ENCODE results near the gene CBX7. TPM values are rescaled to one million over a fixed set of nuclear protein-coding genes. Genes with fewer than 3 reads are reported as not detected.

The CBX7 gene
- total RNA-seq, 2 experiments from 2014 or later = 48.6 to 49.1 TPM

DNA sequence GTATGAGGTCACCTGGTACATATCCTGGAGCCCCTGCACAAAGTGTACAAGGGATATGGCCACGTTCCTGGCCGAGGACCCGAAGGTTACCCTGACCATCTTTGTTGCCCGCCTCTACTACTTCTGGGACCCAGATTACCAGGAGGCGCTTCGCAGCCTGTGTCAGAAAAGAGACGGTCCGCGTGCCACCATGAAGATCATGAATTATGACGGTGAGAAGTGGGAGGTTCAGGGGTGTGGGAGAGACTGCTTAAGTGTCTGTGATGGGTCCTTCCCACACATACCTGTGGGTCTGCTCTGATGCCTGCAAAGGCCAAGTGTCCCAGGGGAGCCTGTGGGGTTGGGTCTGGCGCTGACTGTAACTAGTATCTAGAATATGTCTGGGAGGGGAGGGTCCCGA lies 71.5 kb downstream of the CBX7 start:
- TF ChIP-seq, protein P1, sequence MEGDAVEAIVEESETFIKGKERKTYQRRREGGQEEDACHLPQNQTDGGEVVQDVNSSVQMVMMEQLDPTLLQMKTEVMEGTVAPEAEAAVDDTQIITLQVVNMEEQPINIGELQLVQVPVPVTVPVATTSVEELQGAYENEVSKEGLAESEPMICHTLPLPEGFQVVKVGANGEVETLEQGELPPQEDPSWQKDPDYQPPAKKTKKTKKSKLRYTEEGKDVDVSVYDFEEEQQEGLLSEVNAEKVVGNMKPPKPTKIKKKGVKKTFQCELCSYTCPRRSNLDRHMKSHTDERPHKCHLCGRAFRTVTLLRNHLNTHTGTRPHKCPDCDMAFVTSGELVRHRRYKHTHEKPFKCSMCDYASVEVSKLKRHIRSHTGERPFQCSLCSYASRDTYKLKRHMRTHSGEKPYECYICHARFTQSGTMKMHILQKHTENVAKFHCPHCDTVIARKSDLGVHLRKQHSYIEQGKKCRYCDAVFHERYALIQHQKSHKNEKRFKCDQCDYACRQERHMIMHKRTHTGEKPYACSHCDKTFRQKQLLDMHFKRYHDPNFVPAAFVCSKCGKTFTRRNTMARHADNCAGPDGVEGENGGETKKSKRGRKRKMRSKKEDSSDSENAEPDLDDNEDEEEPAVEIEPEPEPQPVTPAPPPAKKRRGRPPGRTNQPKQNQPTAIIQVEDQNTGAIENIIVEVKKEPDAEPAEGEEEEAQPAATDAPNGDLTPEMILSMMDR (IDR thresholded peaks at IDR 0.05) = no peak
- Histone ChIP-seq H3K4me3 (ENCODE audit: low read length) (no peak overlapping the region), H3K36me3 (ENCODE audit: insufficient read depth, low read length) (peaks cover 48% of the 10 kb centered on the region), H3K27ac (ENCODE audit: low read depth in 1 of 2, low read length in 2 of 2) (no peak overlapping the region), H3K4me1 (ENCODE audit: insufficient read depth, low read length) (peaks cover 89% of the 10 kb centered on the region), H3K27me3 (ENCODE audit: control insufficient read depth in 1 of 2, insufficient read depth in 2 of 2, low read length in 2 of 2) (no peaks in the 10 kb centered on the region), H3K9me3 (ENCODE audit: control insufficient read depth in 1 of 2, insufficient read depth in 1 of 2, low read length in 2 of 2) (no peaks in the 10 kb centered on the region)
- ChIA-PET POLR2A (interaction anchor here (0.8 to 1.1 kb wide), 3 partner anchors 11 to 239 kb away, joined by 3 to 5 read pairs (median 3); partner anchors contain the start of genes CBX7 and RPL3), CTCF (no interaction called here)
- H3K27ac Mint-ChIP-seq = peak overlapping the region; percentile 59
- intact Hi-C loops (cut with DNase I, micrococcal nuclease) = loop anchor here in 1 of 2 experiments (5.0 kb wide), 1 partner anchor 36 kb away; no protein-coding TSS in a partner anchor
- DNase-seq = no peak
- no peaks in the 10 kb centered on the region for H3K9me3 Mint-ChIP-seq
- peaks cover 54% of the 10 kb centered on the region for H3K36me3 Mint-ChIP-seq (ENCODE audit: low read depth)
- no peak overlapping the region for H3K4me3 Mint-ChIP-seq
- no peak for ATAC-seq (ENCODE audit: poor library complexity)
- peaks cover 30% of the 10 kb centered on the region for H3K4me1 Mint-ChIP-seq (ENCODE audit: low read depth)
- no peaks in the 10 kb centered on the region for H3K27me3 Mint-ChIP-seq

Other genes with a start within 250 kb of the CBX7 start
- gene APOBEC3A, start 195.1 kb downstream of the CBX7 start, total RNA-seq = 1 to 10 TPM in 1 of 2 experiments, under 1 TPM in 1; 0.74 to 1.6 TPM
- not detected for gene APOBEC3B, start 170.3 kb downstream of the CBX7 start, total RNA-seq
- gene APOBEC3C, start 138.4 kb downstream of the CBX7 start, total RNA-seq = 10 to 100 TPM; 13.9 to 14.8 TPM
- 1 to 10 TPM; 7.4 to 8.0 TPM for gene APOBEC3D, start 131.6 kb downstream of the CBX7 start, total RNA-seq
- gene APOBEC3F, start 111.8 kb downstream of the CBX7 start, total RNA-seq = 1 to 10 TPM; 4.3 to 6.5 TPM
- gene APOBEC3G, start 75.4 kb downstream of the CBX7 start, total RNA-seq = 10 to 100 TPM; 18.8 to 20.6 TPM
- gene APOBEC3H, start 55.4 kb downstream of the CBX7 start, total RNA-seq = under 1 TPM; 0.67 to 0.85 TPM
- under 1 TPM; 0.45 to 0.69 TPM for gene PDGFB, start 92.3 kb upstream of the CBX7 start, total RNA-seq
- gene RPL3, start 166.9 kb upstream of the CBX7 start, total RNA-seq = 1,000 to 10,000 TPM; 3,952 to 3,974 TPM
- under 1 TPM; 0.44 to 0.59 TPM for gene SYNGR1, start 197.3 kb upstream of the CBX7 start, total RNA-seq
- 10 to 100 TPM; 19.8 to 20.1 TPM for gene TAB1, start 247.1 kb upstream of the CBX7 start, total RNA-seq

Data from CD4-positive, alpha-beta T cell (primary cell).